Activated CD8-positive, alpha-beta memory T cell treated with anti-CD3 and anti-CD28 coated beads, Interleukin-2, amount 10 ng/mL, durations not matched to agents 7 days and 5 days (primary cell): Measurements from ENCODE around the gene MC1R. TPM values are rescaled to one million over a fixed set of nuclear protein-coding genes. Genes with fewer than 3 reads are reported as not detected.

Experiments
- ATAC-seq: fragments of 150-1000 bp; cut with Tn5 transposase; one replicate; pipeline ENCODE4 v1.10.0; 2021; ENCODE audit warnings: moderate library complexity
- CTCF ChIA-PET: fragments of 350-600 bp; sonication (Branson Sonifier 250); formaldehyde crosslinking; loops from one replicate; lab custom pipeline; 2021; ENCODE audit warnings: antibody characterized with exemption; lab: Charles Lee
- DNase-seq: peaks from one replicate; pipeline ENCODE4 v3.0.0-alpha.2; 2020
- H3K27ac Mint-ChIP-seq: one replicate; pipeline ENCODE4 v1.8.0; 2021; ENCODE audit warnings: mild to moderate bottlenecking, mixed read lengths
- H3K27me3 Mint-ChIP-seq: one replicate; pipeline ENCODE4 v1.8.0; 2021; ENCODE audit warnings: mixed read lengths
- H3K36me3 Mint-ChIP-seq: one replicate; pipeline ENCODE4 v1.8.0; 2021; ENCODE audit warnings: mild to moderate bottlenecking, mixed read lengths
- H3K4me1 Mint-ChIP-seq: one replicate; pipeline ENCODE4 v1.8.0; 2021; ENCODE audit warnings: mixed read lengths
- H3K4me3 Mint-ChIP-seq: one replicate; pipeline ENCODE4 v1.8.0; 2021; ENCODE audit warnings: mild to moderate bottlenecking, moderate library complexity, mixed read lengths
- H3K9me3 Mint-ChIP-seq: one replicate; pipeline ENCODE4 v1.8.0; 2022; ENCODE audit warnings: low read depth, mixed read lengths
- total RNA-seq, 2 experiments: library from RNA; stranded (reverse); gene quantifications; one replicate each; pipeline ENCODE4 v1.2.3, GENCODE V29; 2021

The MC1R gene
- total RNA-seq, 2 experiments from 2014 or later, result 2.6 to 4.1 TPM

DNA sequence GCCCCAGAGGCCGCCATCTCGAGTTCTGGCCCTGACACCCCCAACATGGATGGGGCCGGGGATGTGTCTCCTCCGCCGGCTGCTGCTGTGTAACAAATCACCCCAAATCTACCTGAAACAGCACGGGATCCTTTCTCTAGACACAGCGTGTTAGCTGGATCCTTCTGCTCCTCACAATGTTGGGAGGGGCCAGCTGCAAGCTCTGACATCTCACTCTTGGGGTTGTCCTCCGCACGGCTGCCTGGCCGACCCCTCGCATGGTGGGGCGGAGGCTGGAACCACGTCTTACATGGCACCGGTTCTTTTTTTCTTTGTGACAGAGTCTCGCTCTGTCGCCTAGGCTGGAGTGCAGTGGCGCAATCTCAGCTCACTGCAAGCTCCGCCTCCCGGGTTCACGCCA lies 18.3 kb downstream of the MC1R start:
- Mint-ChIP-seq H3K27ac (no peak overlapping the region), H3K4me3 (no peak overlapping the region), H3K4me1 (no peaks in the 10 kb centered on the region), H3K9me3 (no peaks in the 10 kb centered on the region), H3K27me3 (peaks cover 16% of the 10 kb centered on the region), H3K36me3 (no peaks in the 10 kb centered on the region)
- CTCF ChIA-PET, result no interaction called here
- no peak for DNase-seq
- ATAC-seq, result no peak

DNA sequence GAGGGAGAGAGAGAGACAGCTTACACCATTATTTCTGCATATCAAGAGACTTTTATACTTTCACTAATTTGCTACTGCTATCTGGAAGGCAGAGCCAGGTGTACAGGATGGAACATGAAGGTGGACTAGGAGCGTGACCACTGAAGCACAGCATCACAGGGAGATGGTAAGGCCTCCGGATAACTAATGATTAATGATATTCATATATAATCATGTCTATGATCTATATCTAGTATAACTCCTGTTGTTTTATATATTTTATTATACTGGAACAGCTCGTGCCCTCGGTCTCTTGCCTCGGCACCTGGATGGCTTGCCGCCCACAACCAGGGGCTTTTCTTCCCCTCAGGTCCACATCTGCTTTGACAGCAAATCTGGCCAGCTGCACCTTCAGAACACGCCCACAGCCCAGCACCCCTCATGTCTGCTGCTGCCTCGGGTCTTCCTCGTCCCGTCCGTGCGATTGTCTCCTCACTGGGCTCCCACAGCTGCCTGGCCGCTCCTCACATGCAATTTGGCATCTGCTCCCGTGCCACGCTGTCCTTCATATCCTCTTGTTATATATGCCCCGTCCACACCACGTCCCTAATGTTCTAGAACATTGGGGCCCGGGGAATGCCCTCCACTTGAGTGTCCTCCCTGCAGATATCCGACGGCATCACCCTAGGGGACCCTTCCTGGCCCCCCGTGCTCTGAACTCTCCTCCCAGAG lies 19.7 kb downstream of the MC1R start:
- Mint-ChIP-seq H3K4me3 (no peak overlapping the region), H3K27me3 (peaks cover 24% of the 10 kb centered on the region), H3K36me3 (no peaks in the 10 kb centered on the region), H3K9me3 (no peaks in the 10 kb centered on the region), H3K4me1 (no peaks in the 10 kb centered on the region), H3K27ac (no peak overlapping the region)
- CTCF ChIA-PET, result no interaction called here
- DNase-seq (no peak), ATAC-seq (no peak)

DNA sequence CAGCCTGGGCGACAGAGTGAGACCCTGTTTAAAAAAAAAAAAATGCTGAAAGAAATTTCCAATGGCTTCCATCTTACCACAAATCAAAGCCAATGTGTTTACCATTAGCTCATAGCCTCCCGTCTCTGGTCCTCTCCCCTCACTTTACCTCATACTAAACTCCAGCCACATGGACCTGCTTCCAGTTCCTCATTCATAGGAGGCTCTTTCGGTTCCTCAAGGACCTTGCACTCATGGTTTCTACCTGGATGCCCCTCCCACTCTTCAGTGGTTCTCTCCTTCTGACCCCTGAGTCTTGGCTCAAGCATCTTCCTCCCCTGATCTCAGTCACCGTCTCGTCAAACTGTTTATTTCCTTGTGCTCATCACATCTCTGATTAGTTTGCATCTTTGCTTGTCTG lies 26.1 kb downstream of the MC1R start:
- Mint-ChIP-seq H3K4me3 (no peak overlapping the region), H3K4me1 (peaks cover 9% of the 10 kb centered on the region), H3K36me3 (no peaks in the 10 kb centered on the region), H3K27me3 (peaks cover 53% of the 10 kb centered on the region), H3K27ac (no peak overlapping the region), H3K9me3 (no peaks in the 10 kb centered on the region)
- CTCF ChIA-PET, result no interaction called here
- DNase-seq (no peak), ATAC-seq (no peak)

DNA sequence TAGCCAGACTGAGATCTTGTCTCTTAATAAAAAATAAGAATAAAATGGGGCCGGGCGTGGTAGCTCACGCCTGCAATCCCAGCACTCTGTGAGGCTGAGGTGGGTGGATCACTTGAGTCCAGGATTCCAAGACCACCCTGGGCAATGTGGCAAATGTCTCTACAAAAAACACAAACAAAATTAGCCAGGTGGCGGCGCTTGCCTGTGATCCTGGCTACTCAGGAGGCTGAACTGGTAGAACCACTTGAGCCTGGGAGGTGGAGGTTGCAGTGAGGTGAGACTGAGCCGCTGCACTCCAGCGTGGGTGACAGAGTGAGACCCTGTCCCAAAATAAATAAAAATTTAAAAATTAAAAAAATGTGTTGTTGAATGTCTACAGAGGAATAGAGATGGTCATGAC lies 27.0 kb downstream of the MC1R start:
- Mint-ChIP-seq H3K4me1 (peaks cover 12% of the 10 kb centered on the region), H3K36me3 (no peaks in the 10 kb centered on the region), H3K9me3 (no peaks in the 10 kb centered on the region), H3K4me3 (no peak overlapping the region), H3K27ac (no peak overlapping the region), H3K27me3 (peaks cover 53% of the 10 kb centered on the region)
- CTCF ChIA-PET, result no interaction called here
- DNase-seq, result no peak
- ATAC-seq, result no peak

DNA sequence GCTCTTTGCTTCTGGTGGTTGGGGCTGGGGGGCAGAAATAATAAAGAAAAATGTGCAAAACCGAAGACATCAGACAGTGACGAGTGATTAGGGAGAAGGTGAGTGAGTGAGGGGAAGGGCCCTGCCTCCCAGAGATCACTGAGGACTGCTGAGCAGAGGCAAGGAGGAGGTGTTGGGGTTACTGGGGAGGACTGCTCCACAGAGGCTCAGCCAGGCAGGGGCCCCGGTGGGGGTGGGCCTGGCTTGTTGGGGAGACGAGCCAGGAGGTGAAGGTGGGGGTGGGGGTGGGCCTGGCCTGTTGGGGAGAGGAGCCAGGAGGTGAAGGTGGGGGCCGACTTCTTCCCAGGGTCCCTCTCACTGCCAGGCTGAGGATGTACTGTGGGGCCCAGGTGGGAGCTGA lies 27.9 kb downstream of the MC1R start:
- H3K4me1 Mint-ChIP-seq, result peaks cover 12% of the 10 kb centered on the region
- no peak overlapping the region for H3K27ac Mint-ChIP-seq
- ATAC-seq (no peak), DNase-seq (no peak)
- no peaks in the 10 kb centered on the region for H3K9me3 Mint-ChIP-seq
- H3K4me3 Mint-ChIP-seq, result no peak overlapping the region
- no peaks in the 10 kb centered on the region for H3K36me3 Mint-ChIP-seq
- CTCF ChIA-PET, result no interaction called here
- H3K27me3 Mint-ChIP-seq, result peaks cover 51% of the 10 kb centered on the region

DNA sequence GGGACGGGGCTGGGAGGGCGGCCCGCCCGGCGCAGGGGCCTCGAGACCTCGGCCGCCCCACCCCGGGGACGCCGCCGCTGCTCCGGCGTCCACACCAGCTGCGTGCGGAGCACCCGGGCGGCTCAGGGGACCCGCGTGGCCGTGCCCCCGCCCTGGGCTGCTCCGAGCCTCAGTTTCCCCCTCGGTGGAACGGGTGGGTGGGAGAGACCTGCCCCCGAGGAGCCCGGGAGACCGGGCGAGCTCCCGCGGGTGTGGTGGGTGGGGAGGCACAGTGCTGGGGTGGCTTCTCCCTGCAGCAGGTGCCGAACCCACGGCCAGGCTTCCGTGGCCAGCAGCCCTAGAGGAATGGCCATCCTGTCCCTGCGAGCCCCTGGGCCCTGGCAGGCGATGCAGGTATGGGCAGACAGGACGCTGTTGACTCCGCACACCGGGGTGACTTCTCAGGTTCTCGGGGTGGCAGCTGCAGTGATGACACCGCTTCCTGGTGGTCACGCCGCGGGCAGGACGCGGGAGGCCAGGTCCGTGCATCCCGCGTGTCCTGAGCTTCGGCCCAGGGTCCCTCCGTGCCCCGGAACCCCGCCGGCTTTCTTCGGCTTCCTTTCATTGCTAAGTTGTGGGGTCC lies 30.6 kb downstream of the MC1R start:
- H3K9me3 Mint-ChIP-seq, result no peaks in the 10 kb centered on the region
- CTCF ChIA-PET, result interaction anchor here (0.8 to 1.3 kb wide), 4 partner anchors 23 to 250 kb away, joined by 3 to 4 read pairs (median 3); no protein-coding TSS in a partner anchor
- DNase-seq, result no peak
- H3K4me3 Mint-ChIP-seq, result peak overlapping the region; percentile 64
- ATAC-seq, result no peak
- H3K36me3 Mint-ChIP-seq, result no peaks in the 10 kb centered on the region
- H3K27ac Mint-ChIP-seq, result no peak overlapping the region
- peaks cover 33% of the 10 kb centered on the region for H3K27me3 Mint-ChIP-seq
- H3K4me1 Mint-ChIP-seq, result peaks cover 15% of the 10 kb centered on the region

DNA sequence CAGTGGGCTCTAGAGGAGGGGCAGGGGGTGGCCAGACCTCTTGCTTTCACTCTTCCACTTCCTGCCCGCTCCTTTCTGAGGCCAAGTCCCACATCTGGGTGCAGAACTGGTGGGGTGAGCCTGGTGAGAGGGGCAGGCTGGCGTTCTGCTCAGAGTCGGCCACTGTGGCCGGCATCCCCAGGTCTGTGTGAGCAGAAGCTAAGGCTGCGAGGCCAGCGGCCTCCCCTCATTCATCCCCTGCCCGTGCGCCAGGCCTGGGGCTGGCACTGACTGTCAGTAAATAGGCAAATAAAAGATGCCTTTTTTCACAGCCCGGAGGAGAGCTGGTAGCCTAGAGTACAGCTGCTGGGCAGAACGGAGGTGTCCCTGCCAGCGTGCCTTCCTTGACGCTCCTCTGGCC lies 31.1 kb downstream of the MC1R start:
- Mint-ChIP-seq H3K4me3 (peak overlapping the region; percentile 64), H3K27ac (no peak overlapping the region), H3K9me3 (no peaks in the 10 kb centered on the region), H3K27me3 (peaks cover 31% of the 10 kb centered on the region), H3K36me3 (no peaks in the 10 kb centered on the region), H3K4me1 (peaks cover 15% of the 10 kb centered on the region)
- DNase-seq, result no peak
- CTCF ChIA-PET, result interaction anchor here (0.7 to 1.4 kb wide), 6 partner anchors 22 to 293 kb away, joined by 3 to 4 read pairs (median 3); partner anchors contain the start of gene CHMP1A
- no peak for ATAC-seq

DNA sequence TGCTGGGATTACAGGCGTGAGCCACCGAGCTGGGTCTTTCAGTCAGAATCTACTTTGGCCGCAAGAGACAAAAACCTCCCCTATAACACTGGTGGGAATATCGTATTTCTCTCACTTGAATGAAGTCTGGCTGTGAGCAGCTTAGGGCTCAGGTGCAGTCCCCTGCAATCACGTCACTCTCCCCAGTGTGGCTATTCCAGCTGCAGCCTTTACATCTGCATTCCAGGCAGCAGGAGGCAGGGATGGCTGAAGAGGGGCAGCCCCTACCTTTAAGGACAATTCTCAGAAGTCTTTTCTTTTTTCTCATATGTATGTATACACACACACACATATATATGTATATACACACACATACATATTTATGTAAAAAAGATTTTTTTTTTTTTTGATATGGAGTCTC lies 32.8 kb downstream of the MC1R start:
- Mint-ChIP-seq H3K4me1 (peaks cover 15% of the 10 kb centered on the region), H3K27me3 (peaks cover 20% of the 10 kb centered on the region), H3K4me3 (no peak overlapping the region), H3K27ac (no peak overlapping the region), H3K36me3 (no peaks in the 10 kb centered on the region), H3K9me3 (no peaks in the 10 kb centered on the region)
- CTCF ChIA-PET, result interaction anchor here (1.1 to 1.4 kb wide), 2 partner anchors 20 to 41 kb away, joined by 3 read pairs; no protein-coding TSS in a partner anchor
- ATAC-seq (no peak), DNase-seq (no peak)

DNA sequence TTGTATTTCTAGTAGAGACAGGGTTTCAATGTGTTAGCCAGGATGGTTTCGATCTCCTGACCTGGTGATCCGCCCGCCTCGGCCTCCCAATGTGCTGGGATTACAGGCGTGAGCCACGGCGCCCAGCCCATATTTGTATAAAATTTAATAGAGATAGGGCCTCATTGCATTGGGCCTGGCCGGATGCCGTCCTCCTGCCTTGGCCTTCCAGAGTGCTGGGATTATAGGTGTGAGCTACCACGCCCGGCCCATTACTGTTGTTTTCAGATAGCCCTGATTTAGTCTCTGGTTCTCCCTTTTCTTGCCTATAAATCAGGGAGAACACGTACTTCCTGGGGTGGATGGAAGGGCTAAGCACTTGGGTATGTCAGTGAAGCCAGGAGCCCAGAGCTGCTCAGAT lies 33.4 kb downstream of the MC1R start:
- CTCF ChIA-PET, result no interaction called here
- Mint-ChIP-seq H3K36me3 (no peaks in the 10 kb centered on the region), H3K27me3 (peaks cover 16% of the 10 kb centered on the region), H3K9me3 (no peaks in the 10 kb centered on the region), H3K27ac (no peak overlapping the region), H3K4me3 (no peak overlapping the region), H3K4me1 (peaks cover 15% of the 10 kb centered on the region)
- ATAC-seq (no peak), DNase-seq (no peak)

DNA sequence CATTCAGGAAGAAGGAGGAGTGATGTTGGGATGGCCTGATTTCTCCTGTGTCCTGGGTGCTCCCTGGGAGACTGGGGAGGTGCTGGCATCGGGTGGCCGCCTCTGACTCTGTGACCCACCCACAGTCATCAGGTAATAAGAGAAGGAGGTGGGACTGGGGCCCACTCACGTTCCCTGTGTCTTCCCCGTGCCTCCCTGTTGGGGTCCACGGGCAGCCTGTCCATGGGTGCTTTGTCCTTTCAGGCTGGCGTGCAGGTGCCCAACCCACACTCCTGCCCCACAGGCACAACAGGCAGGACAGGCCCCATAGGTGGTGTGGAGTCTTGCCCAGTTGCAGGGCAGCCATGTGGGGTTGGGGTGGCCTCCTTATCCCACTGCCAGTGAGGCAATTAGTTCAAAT lies 33.9 kb downstream of the MC1R start:
- Mint-ChIP-seq H3K4me1 (peaks cover 15% of the 10 kb centered on the region), H3K27ac (no peak overlapping the region), H3K4me3 (no peak overlapping the region), H3K27me3 (peaks cover 11% of the 10 kb centered on the region), H3K36me3 (no peaks in the 10 kb centered on the region), H3K9me3 (no peaks in the 10 kb centered on the region)
- no peak for DNase-seq
- CTCF ChIA-PET, result no interaction called here
- ATAC-seq, result no peak

DNA sequence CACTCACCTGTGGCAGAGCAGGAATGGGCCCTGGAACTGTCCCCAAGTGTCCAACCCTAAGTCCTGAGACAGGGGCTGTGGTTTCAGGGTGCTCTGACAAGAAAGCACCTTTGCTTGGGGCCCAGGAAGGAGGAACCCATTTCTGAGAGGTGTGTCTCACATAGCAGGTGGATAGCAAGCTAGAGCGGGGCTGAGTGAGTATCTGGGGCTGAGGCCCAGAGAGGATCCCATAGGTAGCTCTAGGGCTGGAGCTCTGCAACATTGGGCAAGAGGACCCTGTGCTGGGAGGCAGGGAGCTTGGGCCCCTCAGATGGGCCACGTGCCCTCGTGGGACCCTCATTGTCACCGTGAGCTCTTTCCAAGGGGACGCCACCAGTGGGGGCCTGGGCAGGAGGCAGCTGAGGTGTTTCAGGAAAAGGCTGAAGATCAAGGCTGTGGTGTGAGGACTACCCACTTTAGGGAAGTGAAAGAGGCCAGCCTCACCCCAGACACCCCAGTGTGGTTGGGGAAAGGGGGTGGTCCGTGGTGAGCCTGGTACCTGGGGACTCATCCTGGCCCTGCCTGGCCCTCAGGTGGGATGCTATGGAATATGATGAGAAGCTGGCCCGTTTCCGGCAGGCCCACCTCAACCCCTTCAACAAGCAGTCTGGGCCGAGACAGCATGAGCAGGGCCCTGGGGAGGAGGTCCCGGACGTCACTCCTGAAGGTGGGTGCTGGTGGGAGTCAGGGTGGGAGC lies 35.2 kb downstream of the MC1R start:
- H3K27me3 Mint-ChIP-seq, result peaks cover 2% of the 10 kb centered on the region
- no peak for DNase-seq
- H3K9me3 Mint-ChIP-seq, result no peaks in the 10 kb centered on the region
- CTCF ChIA-PET, result no interaction called here
- peaks cover 3% of the 10 kb centered on the region for H3K36me3 Mint-ChIP-seq
- no peak overlapping the region for H3K27ac Mint-ChIP-seq
- ATAC-seq, result no peak
- no peak overlapping the region for H3K4me3 Mint-ChIP-seq
- peaks cover 9% of the 10 kb centered on the region for H3K4me1 Mint-ChIP-seq

DNA sequence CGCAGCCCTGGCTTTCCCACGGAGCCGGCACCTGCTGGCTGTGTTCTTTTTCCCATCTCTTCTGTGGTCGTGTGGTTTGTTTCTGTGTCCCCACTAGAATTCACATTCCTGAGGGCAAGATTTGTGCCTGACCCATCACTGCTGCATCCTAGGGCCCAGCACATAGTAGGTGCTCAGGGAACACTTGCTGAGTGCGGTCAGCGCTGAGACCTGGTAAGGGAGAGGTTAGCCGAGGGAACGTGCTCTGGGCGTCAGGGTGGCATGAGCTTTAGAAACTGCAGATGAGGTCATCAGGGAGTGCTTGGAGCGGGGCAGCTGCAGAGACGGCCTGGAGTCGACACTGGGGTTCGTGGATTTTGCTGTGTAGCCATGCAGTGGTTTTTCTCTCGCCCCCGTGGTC lies 35.8 kb downstream of the MC1R start:
- Mint-ChIP-seq H3K4me3 (no peak overlapping the region), H3K27ac (no peak overlapping the region), H3K4me1 (peaks cover 9% of the 10 kb centered on the region), H3K36me3 (peaks cover 3% of the 10 kb centered on the region), H3K9me3 (no peaks in the 10 kb centered on the region), H3K27me3 (peaks cover 2% of the 10 kb centered on the region)
- DNase-seq, result no peak
- ATAC-seq, result no peak
- CTCF ChIA-PET, result no interaction called here

DNA sequence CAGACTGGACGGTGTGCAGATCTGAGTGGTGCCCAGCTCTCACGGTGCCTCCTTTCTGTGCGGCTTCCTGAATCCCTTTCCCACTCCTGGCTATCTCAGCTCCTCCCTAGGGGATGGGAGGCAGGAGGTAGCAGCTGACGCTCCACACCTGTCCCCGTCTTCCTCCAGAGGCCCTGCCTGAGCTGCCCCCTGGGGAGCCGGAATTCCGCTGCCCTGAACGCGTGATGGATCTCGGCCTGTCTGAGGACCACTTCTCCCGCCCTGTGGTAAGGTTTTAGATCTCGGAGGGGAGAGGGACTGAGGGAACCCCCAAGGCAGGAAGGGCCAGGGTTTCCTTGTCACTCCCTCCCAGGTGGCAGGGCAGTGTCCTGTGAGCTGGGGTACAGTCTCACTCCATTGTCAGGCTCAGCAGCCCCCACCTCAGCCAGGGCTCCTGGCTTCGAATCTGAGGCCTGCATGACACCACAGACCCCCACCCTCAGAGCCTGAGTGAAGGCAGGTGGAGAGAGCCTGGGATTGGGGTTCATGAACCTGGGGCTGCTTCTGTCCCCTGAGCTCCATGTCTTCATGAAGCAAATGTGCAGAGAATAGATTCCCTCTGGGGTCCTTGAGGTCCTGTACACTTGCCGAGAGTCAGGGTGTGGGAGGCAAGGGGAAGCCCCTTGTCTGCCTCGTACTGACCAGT lies 36.5 kb downstream of the MC1R start:
- ATAC-seq (no peak), DNase-seq (no peak)
- H3K9me3 Mint-ChIP-seq, result no peaks in the 10 kb centered on the region
- peaks cover 4% of the 10 kb centered on the region for H3K4me1 Mint-ChIP-seq
- no peaks in the 10 kb centered on the region for H3K27me3 Mint-ChIP-seq
- H3K4me3 Mint-ChIP-seq, result no peak overlapping the region
- H3K27ac Mint-ChIP-seq, result no peak overlapping the region
- CTCF ChIA-PET, result no interaction called here
- peaks cover 3% of the 10 kb centered on the region for H3K36me3 Mint-ChIP-seq
